Mesodermal cell (in vitro differentiated cells): ENCODE results near the gene LRRC37B. TPM values are rescaled to one million over a fixed set of nuclear protein-coding genes. Genes with fewer than 3 reads are reported as not detected.
"Not testable (repeated sequence)": the region's sequence is repeated elsewhere in the genome, so short reads cannot be mapped to it uniquely, and the experiment has no call there.

ENCODE experiments used
- H3K27ac ChIP-seq: 2 replicates; pipeline ENCODE4 v1.7.0; 2013; ENCODE audit warnings: mild to moderate bottlenecking, low read depth, low read length, moderate library complexity; ENCODE audit not compliant: severe bottlenecking
- H3K36me3 ChIP-seq: 2 replicates; pipeline ENCODE4 v1.7.1; 2013; ENCODE audit warnings: mild to moderate bottlenecking, low read length, moderate library complexity; ENCODE audit not compliant: control insufficient read depth, insufficient read depth
- H3K4me1 ChIP-seq: one replicate; pipeline ENCODE4 v1.7.1; 2013; ENCODE audit warnings: mild to moderate bottlenecking, low read length; ENCODE audit not compliant: insufficient read depth, control insufficient read depth, poor library complexity, severe bottlenecking
- H3K4me3 ChIP-seq: 2 replicates; pipeline ENCODE4 v1.7.0; 2013; ENCODE audit warnings: low read length, control low read depth, mild to moderate bottlenecking; ENCODE audit not compliant: insufficient read depth, poor library complexity, severe bottlenecking; ENCODE audit errors: extremely low read depth
- H3K9me3 ChIP-seq: 2 replicates; pipeline ENCODE4 v1.7.1; 2013; ENCODE audit warnings: mild to moderate bottlenecking, low read length, moderate library complexity; ENCODE audit not compliant: control insufficient read depth
- WGBS, 2 experiments: methylation state at CpG; one replicate each; pipeline ENCODE4 v1.1.5; 2013; ENCODE audit warnings: missing lambda C conversion rate in 2 of 2; ENCODE audit not compliant: insufficient coverage in 2 of 2; 5-methylcytosine and 5-hydroxymethylcytosine counted together
- polyA plus RNA-seq, 2 experiments: library from polyadenylated mRNA; stranded (reverse); fragments of 50-300 nt; gene quantifications; one replicate each; pipeline ENCODE4 v1.2.3, GENCODE V29; 2013

Gene LRRC37B
- 23.0 TPM for polyA plus RNA-seq (2013, experiment 1 of 2)
- polyA plus RNA-seq (2013, experiment 2 of 2): 28.4 TPM

DNA sequence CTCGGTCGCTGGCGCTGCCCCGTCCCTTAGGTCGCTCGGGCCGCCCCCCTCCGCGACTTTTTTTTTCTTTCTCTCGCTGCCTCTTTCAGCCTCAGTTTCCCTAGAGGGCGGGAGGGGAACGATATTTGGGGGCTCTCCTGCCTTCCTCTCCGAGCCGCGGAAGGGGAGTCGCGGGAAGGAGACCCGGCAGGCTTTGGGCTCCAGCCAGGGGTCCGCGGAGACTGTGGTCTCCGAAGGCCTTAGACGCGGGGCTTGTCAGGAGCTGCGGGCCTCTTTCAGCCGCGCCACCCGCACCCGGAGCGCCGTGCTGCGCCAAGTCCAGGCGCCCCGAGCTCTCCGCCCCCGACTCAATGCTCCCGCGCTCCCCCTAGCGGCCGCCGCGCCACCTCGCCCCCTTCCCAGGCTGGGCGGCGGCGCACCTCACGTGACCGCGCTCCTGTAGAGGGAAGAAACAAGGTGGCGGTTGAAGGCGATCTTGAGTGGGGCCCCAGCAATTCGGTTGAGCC is at the start of gene LRRC37B:
LRRC37B (plus strand) TSS at position 427 of the 506 bp plus-strand sequence. CDS start 14,010 bp downstream, outside the sequence.
- Histone ChIP-seq H3K4me3 (peak within 1 kb of the TSS; percentile 82), H3K4me1 (no peaks in the 10 kb centered on the region), H3K36me3 (no peaks in the 10 kb centered on the region), H3K9me3 (no peaks in the 10 kb centered on the region), H3K27ac (peak within 1 kb of the TSS; percentile 49)
- WGBS, 2 experiments: 0 to 1% methylated on average over 26 to 30 of the region's 51 CpGs

DNA sequence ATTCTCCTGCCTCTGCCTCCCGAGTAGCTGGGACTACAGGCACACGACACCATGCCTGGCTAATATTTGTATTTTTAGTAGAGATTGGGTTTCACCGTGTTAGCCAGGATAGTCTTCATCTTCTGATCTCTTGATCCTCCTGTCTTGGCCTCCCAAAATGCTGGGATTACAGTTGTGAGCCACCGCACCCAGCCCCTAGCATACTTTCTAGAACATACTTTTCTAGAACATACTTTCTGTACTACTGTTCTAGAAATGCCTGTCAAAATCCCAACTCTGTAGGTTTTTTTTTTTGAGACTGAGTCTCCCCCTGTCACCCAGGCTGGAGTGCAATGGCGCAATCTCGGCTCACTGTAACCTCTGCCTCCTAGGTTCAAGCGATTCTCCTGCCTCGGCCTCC is 43.1 kb upstream of the LRRC37B start:
- not testable (repeated sequence) for H3K4me1 ChIP-seq, H3K9me3 ChIP-seq, H3K4me3 ChIP-seq, H3K27ac ChIP-seq
- peaks cover 56% of the 10 kb centered on the region for H3K36me3 ChIP-seq
- WGBS, 2 experiments: 90 to 92% methylated on average over 3 to 4 of the region's 8 CpGs

DNA sequence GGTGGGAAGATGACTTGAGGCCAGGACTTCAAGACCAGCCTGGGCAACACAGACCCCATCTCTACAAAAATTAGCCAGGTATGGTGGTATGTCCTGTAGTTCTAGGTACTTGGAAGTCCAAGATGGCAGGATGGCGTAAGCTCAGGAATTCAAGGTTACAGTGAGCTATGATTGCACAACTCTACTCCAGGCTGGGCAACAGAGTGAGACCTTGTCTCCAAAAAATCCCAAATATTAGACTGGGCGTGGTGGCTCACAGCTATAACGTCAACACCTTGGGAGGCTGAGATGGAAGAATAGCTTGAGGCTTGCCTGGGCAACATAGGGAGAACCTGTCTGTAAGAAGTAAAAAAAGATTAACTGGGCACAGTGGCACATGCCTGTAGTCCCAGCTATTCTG is 39.5 kb upstream of the LRRC37B start:
- WGBS, 2 experiments: 93 to 100% methylated on average over 2 to 3 of the region's 3 CpGs
- no peaks in the 10 kb centered on the region for H3K9me3 ChIP-seq
- peaks cover 58% of the 10 kb centered on the region for H3K36me3 ChIP-seq
- no peak overlapping the region for H3K4me3 ChIP-seq
- no peak overlapping the region for H3K27ac ChIP-seq
- no peaks in the 10 kb centered on the region for H3K4me1 ChIP-seq

DNA sequence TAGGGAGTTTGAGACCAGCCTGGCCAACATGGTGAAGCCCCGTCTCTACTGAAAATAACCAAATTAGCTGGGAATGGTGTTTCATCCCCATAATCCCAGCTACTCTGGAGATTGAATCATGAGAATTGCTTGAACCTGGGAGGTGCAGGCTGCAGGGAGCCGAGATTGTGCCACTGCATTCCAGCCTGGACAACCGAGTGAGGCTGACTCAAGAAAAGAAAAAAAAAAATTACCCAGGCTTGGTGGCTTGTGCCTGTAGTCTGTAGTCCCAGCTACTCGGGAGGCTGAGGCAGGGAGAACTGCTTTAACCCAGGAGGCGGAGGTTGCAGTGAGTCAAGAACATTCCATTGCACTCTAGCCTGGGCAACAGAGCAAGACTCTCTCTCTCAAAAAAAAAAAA is 36.8 kb upstream of the LRRC37B start:
- H3K36me3 ChIP-seq: peaks cover 58% of the 10 kb centered on the region
- WGBS, 2 experiments: 100% methylated on average over 1 to 2 of the region's 5 CpGs

DNA sequence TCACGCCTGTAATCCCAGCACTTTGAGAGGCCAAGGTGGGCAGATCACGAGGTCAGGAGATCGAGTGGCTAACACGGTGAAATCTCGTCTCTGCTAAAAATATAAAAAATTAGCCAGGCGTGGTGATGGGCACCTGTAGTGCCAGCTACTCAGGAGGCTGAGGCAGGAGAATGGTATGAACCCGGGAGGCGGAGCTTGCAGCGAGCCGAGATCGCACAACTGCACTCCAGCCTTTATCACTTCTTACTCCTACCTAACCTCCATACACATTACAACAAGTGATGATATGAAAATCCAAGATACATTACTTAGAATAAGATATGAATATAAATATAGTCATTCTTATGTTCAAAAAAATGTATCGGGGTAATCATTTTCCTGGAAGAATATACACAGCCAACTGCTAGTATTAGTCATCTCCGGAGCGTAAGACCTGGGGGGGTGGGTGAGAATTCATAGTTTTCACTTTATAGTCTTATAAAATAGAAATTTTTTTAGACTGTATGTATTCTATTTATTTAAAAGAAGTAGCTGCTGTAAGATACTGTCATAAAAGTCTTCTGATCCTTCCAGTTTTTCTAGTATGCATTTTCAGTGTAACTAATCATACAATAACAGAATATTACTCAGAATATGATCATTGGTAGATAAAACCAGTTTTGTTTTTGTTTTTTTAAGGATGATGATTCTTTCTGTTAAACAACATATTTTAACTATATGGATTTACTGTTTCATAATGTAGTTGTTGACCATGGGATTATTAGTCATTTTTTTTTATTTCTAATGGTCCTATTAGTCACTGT is 32.7 kb upstream of the LRRC37B start:
- H3K27ac ChIP-seq, H3K9me3 ChIP-seq, H3K4me1 ChIP-seq, H3K4me3 ChIP-seq: not testable (repeated sequence)
- 85 to 100% methylated on average over 5 to 7 of the region's 14 CpGs for WGBS, 2 experiments
- peaks cover 46% of the 10 kb centered on the region for H3K36me3 ChIP-seq

More for the DNA sequence above, 36.8 kb upstream of the LRRC37B start:
- H3K9me3 ChIP-seq, H3K4me3 ChIP-seq, H3K4me1 ChIP-seq, H3K27ac ChIP-seq: not testable (repeated sequence)

DNA sequence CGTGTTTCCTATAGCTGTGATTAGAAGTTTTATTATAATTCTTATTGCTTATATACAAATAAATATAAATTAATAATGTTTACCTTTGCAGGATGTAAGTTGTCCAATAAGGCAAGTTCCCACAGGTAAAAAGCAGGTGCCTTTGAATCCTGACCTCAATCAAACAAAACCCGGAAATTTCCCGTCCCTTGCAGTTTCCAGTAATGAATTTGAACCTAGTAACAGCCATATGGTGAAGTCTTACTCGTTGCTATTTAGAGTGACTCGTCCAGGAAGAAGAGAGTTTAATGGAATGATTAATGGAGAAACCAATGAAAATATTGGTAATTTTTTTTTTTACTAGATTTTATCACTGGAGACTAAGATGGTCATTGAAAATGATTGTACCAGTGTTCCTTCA is 31.8 kb upstream of the LRRC37B start:
- not testable (repeated sequence) for H3K27ac ChIP-seq, H3K4me1 ChIP-seq, H3K9me3 ChIP-seq, H3K4me3 ChIP-seq
- peaks cover 41% of the 10 kb centered on the region for H3K36me3 ChIP-seq
- 100% methylated on average over 1 to 2 of the region's 5 CpGs for WGBS, 2 experiments

DNA sequence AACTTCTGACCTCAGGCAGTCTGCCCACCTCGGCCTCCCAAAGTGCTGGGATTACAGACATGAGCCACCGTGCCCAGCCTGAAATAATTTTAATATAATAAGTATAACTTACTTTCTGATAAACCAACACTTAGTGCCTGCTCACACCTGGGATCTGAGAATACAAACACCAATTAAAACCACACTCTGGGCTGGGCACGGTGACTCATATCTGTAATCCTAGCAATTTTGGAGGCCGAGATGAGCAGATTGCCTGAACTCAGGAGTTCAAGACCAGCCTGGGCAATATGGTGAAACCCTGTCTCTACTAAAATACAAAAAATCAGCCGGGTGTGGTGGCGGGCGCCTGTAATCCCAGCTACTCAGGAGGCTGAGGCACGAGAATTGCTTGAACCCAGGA is 15.4 kb upstream of the LRRC37B start:
- not testable (repeated sequence) for H3K4me3 ChIP-seq, H3K27ac ChIP-seq, H3K9me3 ChIP-seq, H3K4me1 ChIP-seq
- peaks cover 84% of the 10 kb centered on the region for H3K36me3 ChIP-seq
- WGBS, 2 experiments: 73 to 100% methylated on average over 2 to 4 of the region's 8 CpGs

DNA sequence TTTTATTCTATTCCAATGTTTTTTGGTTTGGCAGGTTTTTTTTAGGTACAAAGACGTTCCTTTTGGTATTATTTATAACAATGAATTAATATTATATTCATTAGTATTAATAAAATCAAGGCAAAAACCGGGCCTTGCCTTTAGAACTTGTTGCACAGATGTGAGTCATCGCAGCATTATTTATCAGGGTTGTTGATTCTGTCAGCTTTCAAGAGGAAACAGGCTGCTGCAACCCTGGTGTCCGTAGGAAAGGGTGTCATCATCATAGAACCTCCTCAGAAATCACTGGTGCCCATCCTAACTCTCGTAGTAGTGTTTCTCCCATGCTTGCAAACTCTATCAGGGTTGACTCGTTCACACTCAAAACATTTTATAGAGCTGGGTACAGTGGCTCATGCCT is 10.2 kb upstream of the LRRC37B start:
- Histone ChIP-seq H3K36me3 (peaks cover 79% of the 10 kb centered on the region), H3K4me1 (no peaks in the 10 kb centered on the region), H3K27ac (no peak overlapping the region), H3K4me3 (no peak overlapping the region), H3K9me3 (no peaks in the 10 kb centered on the region)
- WGBS, 2 experiments: 92 to 95% methylated on average over 4 to 5 of the region's 6 CpGs

DNA sequence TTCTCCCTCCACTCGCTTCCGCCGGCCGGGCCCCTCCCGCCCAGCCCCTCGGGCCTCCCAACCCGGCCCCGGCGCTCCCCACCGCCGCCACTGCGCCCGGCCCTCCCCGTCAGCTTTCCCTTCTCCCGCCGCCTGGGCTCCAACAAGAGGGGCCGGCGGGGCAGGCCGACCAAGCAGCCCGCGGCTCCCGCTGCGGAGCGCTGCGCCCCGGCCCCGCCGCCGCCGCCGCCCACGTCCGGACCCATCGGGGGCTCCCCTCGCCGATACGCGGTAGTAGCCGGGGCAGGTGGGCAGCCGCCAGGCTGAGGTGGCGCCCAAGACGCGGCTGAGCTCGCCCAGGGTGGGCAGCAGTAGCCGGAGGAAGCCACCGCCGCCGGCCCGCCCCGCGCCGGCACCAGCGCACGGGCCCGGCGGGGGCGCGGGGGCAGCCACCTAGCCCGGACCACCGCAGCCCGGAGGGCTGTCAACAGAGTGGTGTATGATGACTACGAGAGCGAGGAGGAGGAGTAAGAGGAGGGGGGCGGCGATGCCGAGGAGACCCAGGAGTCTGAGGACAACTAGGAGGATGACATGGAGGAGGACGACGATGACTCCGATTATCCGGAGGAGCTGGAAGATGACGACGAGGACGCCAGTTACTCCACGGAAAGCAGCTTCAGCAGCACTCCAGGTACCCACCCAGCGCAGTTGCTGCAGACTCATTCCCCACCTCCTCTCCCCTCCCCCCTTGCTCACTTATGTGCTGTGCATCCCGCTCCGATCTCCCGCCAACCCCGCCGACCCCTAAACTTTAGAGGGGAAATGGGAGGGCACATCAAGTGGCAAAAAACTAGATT is 498 bp downstream of the LRRC37B start:
- peak overlapping the region; percentile 49 for H3K27ac ChIP-seq
- WGBS, 2 experiments: 0 to 1% methylated on average over 50 to 55 of the region's 80 CpGs
- no peaks in the 10 kb centered on the region for H3K36me3 ChIP-seq
- no peaks in the 10 kb centered on the region for H3K9me3 ChIP-seq
- H3K4me1 ChIP-seq: no peaks in the 10 kb centered on the region
- H3K4me3 ChIP-seq: peak overlapping the region; percentile 82

DNA sequence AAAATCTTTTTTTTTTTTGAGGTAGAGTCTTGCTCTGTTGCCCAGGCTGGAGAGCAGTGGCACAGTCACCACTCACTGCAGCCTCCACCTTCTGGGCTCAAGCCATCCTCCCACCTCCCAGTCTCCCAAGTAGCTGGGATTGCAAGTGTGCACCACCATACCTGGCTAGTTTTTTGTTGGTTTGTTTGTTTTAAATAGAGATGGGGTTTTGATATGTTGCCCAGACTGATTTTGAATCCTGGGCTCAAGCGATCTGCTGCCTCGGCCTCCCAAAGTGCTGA is 2.0 kb downstream of the LRRC37B start:
- 100% methylated on average over 2 of the region's 2 CpGs for WGBS, 2 experiments
- no peak overlapping the region for H3K27ac ChIP-seq
- H3K4me3 ChIP-seq: peak overlapping the region; percentile 82
- H3K4me1 ChIP-seq: no peaks in the 10 kb centered on the region
- H3K9me3 ChIP-seq: no peaks in the 10 kb centered on the region
- H3K36me3 ChIP-seq: no peaks in the 10 kb centered on the region
